Measurements from ENCODE around the gene TOMM22.
A peak's percentile ranks its signal among the peaks of the same experiment; 100 is the strongest.

The TOMM22 gene

GRCh38 chr22:38721551-38721950 is 39.8 kb downstream of the TOMM22 start:
- TF ChIP-seq CTCF (conservative IDR thresholded peaks at IDR 0.05; ENCODE audit: low read depth, low read length), result no peak
- H3K4me3 ChIP-seq (ENCODE audit: low read length), result no peak overlapping the region
- no peak for DNase-seq (ENCODE audit: low read depth)

GRCh38 chr22:38724176-38724575 is 42.4 kb downstream of the TOMM22 start:
- no peak overlapping the region for H3K4me3 ChIP-seq (ENCODE audit: low read length)
- no peak for TF ChIP-seq CTCF (conservative IDR thresholded peaks at IDR 0.05; ENCODE audit: low read depth, low read length)
- DNase-seq (ENCODE audit: low read depth), result no peak

GRCh38 chr22:38724926-38725571 is 43.3 kb downstream of the TOMM22 start:
- no peak for DNase-seq (ENCODE audit: low read depth)
- H3K4me3 ChIP-seq (ENCODE audit: low read length), result no peak overlapping the region
- TF ChIP-seq CTCF (conservative IDR thresholded peaks at IDR 0.05; ENCODE audit: low read depth, low read length), result peak; percentile 66

GRCh38 chr22:38725900-38726655 is 44.3 kb downstream of the TOMM22 start:
- no peak for TF ChIP-seq CTCF (conservative IDR thresholded peaks at IDR 0.05; ENCODE audit: low read depth, low read length)
- no peak overlapping the region for H3K4me3 ChIP-seq (ENCODE audit: low read length)
- no peak for DNase-seq (ENCODE audit: low read depth)

- no peak for TF ChIP-seq CTCF (conservative IDR thresholded peaks at IDR 0.05; ENCODE audit: low read depth, low read length)
- no peak overlapping the region for H3K4me3 ChIP-seq (ENCODE audit: low read length)
These were observed 45.4 kb downstream of the TOMM22 start for GRCh38 chr22:38727123-38727522.

GRCh38 chr22:38727530-38728451 is 46.0 kb downstream of the TOMM22 start:
- TF ChIP-seq CTCF (conservative IDR thresholded peaks at IDR 0.05; ENCODE audit: low read depth, low read length), result no peak

More at GRCh38 chr22:38727123-38727522, 45.4 kb downstream of the TOMM22 start:
- no peak for DNase-seq (ENCODE audit: low read depth)

More at GRCh38 chr22:38727530-38728451, 46.0 kb downstream of the TOMM22 start:
- H3K4me3 ChIP-seq (ENCODE audit: low read length), result no peak overlapping the region
- DNase-seq (ENCODE audit: low read depth), result no peak
